Neural crest cell (in vitro differentiated cells): ENCODE results near the gene SLC19A1. TPM values are rescaled to one million over a fixed set of nuclear protein-coding genes. Genes with fewer than 3 reads are reported as not detected.

Source experiments
- DNase-seq: peaks from one replicate; pipeline ENCODE4 v3.0.0; 2021; ENCODE audit warnings: low read depth, mixed read lengths, low spot score
- H3K27ac Mint-ChIP-seq: one replicate; pipeline ENCODE4 v1.8.0; 2021; ENCODE audit warnings: mild to moderate bottlenecking, mixed read lengths; ENCODE audit not compliant: unreplicated experiment
- H3K27me3 Mint-ChIP-seq: 2 replicates; pipeline ENCODE4 v1.8.0; 2021; ENCODE audit warnings: low read depth, mild to moderate bottlenecking, mixed read lengths
- H3K36me3 Mint-ChIP-seq: 2 replicates; pipeline ENCODE4 v1.8.0; 2021; ENCODE audit warnings: low read depth, mild to moderate bottlenecking, mixed read lengths
- H3K4me1 Mint-ChIP-seq: 2 replicates; pipeline ENCODE4 v1.8.0; 2021; ENCODE audit warnings: mixed read lengths
- H3K4me3 Mint-ChIP-seq: one replicate; pipeline ENCODE4 v1.8.0; 2021; ENCODE audit warnings: mild to moderate bottlenecking, mixed read lengths
- H3K9me3 Mint-ChIP-seq: 2 replicates; pipeline ENCODE4 v1.8.0; 2021; ENCODE audit warnings: mixed read lengths
- CTCF ChIP-seq: fragments of 200-600 bp; sonication (generic); conservative IDR thresholded peaks from 2 replicates; pipeline ENCODE4 v1.5.0; 2021; ENCODE audit warnings: antibody characterized with exemption, mild to moderate bottlenecking
- total RNA-seq: library from RNA; stranded (reverse); gene quantifications from 2 replicates; pipeline ENCODE4 v1.2.1, GENCODE V29; 2021

Gene SLC19A1
- total RNA-seq, 1 donor from 2014 or later: 35.1 TPM

GRCh38 chr21:45491623-45492022 lies 50.6 kb downstream of the SLC19A1 start:
- Mint-ChIP-seq H3K4me3 (no peak overlapping the region), H3K27me3 (peaks cover 5% of the 10 kb centered on the region), H3K27ac (no peak overlapping the region), H3K4me1 (peaks cover 10% of the 10 kb centered on the region), H3K9me3 (no peaks in the 10 kb centered on the region), H3K36me3 (no peaks in the 10 kb centered on the region)
- no peak for DNase-seq
- TF ChIP-seq CTCF: no peak

GRCh38 chr21:45491056-45491455 lies 51.2 kb downstream of the SLC19A1 start:
- TF ChIP-seq CTCF: no peak
- Mint-ChIP-seq H3K36me3 (no peaks in the 10 kb centered on the region), H3K27me3 (peaks cover 5% of the 10 kb centered on the region), H3K4me3 (no peak overlapping the region), H3K27ac (no peak overlapping the region), H3K4me1 (peaks cover 10% of the 10 kb centered on the region), H3K9me3 (no peaks in the 10 kb centered on the region)
- DNase-seq: no peak

GRCh38 chr21:45490049-45490731 lies 52.0 kb downstream of the SLC19A1 start:
- DNase-seq: no peak
- no peak overlapping the region for H3K27ac Mint-ChIP-seq
- H3K4me1 Mint-ChIP-seq: peaks cover 10% of the 10 kb centered on the region
- no peaks in the 10 kb centered on the region for H3K36me3 Mint-ChIP-seq
- peaks cover 5% of the 10 kb centered on the region for H3K27me3 Mint-ChIP-seq
- no peak overlapping the region for H3K4me3 Mint-ChIP-seq
- no peaks in the 10 kb centered on the region for H3K9me3 Mint-ChIP-seq
- no peak for TF ChIP-seq CTCF

- peaks cover 5% of the 10 kb centered on the region for H3K27me3 Mint-ChIP-seq
- DNase-seq: no peak
- H3K4me3 Mint-ChIP-seq: no peak overlapping the region
- no peaks in the 10 kb centered on the region for H3K36me3 Mint-ChIP-seq
- no peak overlapping the region for H3K27ac Mint-ChIP-seq
- H3K4me1 Mint-ChIP-seq: peaks cover 10% of the 10 kb centered on the region
- TF ChIP-seq CTCF: no peak
- no peaks in the 10 kb centered on the region for H3K9me3 Mint-ChIP-seq
Observed at GRCh38 chr21:45489722-45489982, 52.6 kb downstream of the SLC19A1 start.

- no peak for DNase-seq
- no peak for TF ChIP-seq CTCF
- no peaks in the 10 kb centered on the region for H3K9me3 Mint-ChIP-seq
- peaks cover 5% of the 10 kb centered on the region for H3K27me3 Mint-ChIP-seq
- H3K36me3 Mint-ChIP-seq: no peaks in the 10 kb centered on the region
- no peak overlapping the region for H3K27ac Mint-ChIP-seq
- H3K4me3 Mint-ChIP-seq: no peak overlapping the region
- peaks cover 10% of the 10 kb centered on the region for H3K4me1 Mint-ChIP-seq
Observed at GRCh38 chr21:45488931-45489721, 53.1 kb downstream of the SLC19A1 start.
